D341Med (cell line): Measurements from ENCODE around the gene CES3.
"Not testable (repeated sequence)": the region's sequence is repeated elsewhere in the genome, so short reads cannot be mapped to it uniquely, and the experiment has no call there.

ENCODE experiments used
- DNase-seq: peaks from one replicate; pipeline ENCODE4 v3.0.0; 2012; ENCODE audit warnings: low spot score

The CES3 gene

DNA sequence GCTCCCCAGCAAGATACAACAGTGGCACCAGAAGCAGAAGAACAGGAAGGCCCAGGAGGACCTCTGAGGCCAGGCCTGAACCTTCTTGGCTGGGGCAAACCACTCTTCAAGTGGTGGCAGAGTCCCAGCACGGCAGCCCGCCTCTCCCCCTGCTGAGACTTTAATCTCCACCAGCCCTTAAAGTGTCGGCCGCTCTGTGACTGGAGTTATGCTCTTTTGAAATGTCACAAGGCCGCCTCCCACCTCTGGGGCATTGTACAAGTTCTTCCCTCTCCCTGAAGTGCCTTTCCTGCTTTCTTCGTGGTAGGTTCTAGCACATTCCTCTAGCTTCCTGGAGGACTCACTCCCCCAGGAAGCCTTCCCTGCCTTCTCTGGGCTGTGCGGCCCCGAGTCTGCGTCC lies 11.9 kb downstream of the CES3 start:
- DNase-seq: no peak

DNA sequence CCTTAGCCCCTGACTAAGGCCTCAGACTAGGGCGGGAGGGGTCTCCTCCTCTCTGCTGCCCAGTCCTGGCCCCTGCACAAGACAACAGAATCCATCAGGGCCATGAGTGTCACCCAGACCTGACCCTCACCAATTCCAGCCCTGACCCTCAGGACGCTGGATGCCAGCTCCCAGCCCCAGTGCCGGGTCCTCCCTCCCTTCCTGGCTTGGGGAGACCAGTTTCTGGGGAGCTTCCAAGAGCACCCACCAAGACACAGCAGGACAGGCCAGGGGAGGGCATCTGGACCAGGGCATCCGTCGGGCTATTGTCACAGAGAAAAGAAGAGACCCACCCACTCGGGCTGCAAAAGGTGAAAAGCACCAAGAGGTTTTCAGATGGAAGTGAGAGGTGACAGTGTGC lies 12.7 kb downstream of the CES3 start:
- no peak for DNase-seq

DNA sequence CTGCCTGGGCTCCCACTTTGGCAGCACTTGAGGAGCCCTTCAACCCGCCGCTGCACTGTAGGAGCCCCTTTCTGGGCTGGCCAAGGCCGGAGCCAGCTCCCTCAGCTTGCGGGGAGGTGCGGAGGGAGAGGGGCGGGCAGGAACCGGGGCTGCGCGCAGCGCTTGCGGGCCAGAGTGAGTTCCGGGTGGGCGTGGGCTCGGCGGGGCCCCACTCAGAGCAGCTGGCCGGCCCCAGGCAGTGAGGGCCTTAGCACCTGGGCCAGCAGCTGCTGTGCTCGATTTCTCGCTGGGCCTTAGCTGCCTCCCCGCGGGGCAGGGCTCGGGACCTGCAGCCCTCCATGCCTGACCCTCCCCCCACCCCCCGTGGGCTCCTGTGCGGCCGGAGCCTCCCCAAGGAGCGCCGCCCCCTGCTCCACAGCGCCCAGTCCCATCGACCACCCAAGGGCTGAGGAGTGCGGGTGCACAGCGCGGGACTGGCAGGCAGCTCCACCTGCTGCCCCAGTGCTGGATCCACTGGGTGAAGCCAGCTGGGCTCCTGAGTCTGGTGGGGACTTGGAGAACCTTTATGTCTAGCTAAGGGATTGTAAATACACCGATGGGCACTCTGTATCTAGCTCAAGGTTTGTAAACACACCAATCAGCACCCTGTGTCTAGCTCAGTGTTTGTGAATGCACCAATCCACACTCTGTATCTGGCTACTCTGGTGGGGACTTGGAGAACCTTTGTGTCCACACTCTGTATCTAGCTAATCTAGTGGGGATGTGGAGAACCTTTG lies 13.3 kb downstream of the CES3 start:
- DNase-seq: not testable (repeated sequence)

DNA sequence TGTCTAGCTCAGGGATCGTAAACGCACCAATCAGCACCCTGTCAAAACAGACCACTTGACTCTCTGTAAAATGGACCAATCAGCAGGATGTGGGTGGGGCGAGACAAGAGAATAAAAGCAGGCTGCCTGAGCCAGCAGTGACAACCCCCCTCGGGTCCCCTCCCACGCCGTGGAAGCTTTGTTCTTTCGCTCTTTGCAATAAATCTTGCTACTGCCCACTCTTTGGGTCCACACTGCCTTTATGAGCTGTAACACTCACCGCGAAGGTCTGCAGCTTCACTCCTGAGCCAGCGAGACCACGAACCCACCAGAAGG lies 13.8 kb downstream of the CES3 start:
- not testable (repeated sequence) for DNase-seq

DNA sequence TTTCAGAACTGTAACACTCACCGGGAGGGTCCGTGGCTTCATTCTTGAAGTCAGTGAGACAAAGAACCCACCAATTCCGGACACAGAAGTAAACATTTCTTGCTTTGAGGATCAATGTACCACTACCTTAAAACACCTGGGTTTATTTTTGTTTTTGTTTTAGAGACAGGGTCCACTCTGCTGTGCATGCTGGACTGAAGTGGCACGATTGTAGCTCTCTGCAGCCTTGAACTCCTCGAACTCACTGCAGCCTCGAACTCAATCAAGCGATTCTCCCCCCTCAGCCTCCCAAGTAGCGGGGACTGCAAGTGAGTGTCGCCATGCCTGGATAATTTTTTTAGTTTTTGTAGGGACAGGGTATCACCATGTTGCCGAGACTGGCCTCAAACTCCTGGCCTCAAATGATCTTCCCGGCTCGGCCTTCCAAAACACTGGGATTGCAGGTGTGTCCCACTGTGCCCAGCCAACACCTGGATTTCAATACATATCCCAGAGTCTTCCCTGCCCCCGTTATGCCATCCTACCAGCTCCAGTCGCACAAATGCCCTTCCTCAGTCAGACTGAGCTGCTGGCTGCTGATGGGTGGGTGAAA lies 14.3 kb downstream of the CES3 start:
- DNase-seq: no peak

DNA sequence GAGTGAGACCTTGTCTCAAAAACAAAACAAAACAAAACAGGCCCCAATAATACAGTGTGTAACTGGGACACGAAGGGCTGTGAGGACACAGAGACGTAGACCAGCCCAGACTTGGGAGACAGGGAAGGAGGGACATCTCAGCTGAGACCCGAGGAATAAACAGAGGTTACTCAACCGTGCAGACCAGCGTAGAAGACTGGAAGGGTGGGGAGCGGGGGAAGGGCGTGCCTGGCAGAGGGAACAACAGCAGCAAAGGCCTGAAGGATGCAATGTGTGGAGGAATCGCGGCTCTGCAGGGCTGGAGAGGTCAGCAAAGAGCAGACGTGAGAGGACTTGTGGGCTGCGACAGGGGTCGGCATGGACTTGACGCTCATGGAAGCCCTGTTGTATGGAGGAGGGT lies 15.7 kb downstream of the CES3 start:
- DNase-seq: no peak

DNA sequence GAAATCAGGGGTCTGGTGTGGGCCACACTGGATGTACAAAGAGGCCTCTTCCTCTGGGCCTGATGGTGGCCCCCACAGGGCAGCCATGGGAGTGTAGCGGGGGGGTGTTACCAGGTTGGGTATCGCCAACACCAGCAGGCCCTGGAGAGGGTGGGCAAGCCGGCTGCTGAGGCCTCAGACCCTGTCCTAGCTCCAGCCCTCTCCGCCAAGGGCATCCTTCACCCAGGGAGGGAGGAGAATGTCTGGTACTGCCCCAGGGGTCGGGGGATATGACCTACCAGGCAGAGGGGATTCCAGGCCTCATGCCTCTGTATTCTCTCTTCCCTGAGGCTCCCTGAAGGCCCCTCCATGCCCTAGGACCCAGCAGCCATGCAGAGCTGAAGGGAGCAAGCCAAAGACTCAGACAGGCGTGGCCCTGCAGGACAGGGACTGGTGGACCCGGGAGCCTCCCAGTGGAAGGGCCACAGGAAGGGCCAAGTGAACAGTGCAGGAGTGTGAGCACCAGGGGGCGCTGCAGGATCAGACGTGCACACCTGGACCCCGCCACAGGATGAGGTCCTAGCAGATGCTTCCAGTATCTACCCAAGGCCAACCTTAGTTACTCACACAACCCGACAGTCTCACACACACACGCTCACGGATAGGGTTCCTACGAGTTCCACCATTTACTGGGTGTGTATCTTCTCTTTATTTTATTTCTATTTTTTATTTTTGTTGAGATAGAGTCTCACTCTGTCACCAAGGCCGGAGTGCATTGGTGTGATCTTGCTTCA lies 16.5 kb downstream of the CES3 start:
- peak; percentile 88 for DNase-seq

DNA sequence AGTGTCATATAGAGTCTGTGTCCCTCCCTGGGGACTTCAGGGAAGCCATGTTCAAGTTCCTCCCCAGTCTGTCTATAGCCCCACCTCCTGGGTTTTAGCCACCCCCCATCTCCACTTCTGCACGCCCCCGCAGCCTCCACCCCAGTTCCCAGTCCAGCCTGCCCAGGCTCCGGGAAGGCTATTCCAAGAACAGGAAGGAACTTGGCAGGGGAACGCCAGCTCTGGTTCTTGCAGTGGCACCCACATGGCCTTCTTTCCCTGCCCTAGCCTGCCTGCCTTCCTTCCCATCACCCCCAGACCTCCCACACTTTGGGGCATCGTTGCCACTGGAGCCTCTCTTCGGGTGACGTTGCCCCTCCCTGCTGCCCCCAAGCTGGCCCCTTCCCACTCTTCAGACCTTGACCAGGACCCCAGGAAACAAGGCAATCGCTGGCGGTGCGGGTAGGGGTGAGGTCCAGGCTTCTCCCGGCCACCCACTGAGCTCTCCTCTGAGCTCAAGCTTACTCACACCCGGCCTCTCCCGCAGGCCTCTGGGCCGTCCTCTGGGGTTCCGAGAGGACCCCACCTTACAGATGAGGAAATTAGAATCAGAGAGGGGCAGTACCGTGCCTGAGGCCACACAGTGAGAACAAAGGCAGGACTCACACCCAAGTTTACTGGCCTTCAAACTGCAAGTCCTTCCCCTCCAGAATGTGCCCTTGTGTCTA lies 18.1 kb downstream of the CES3 start:
- no peak for DNase-seq

DNA sequence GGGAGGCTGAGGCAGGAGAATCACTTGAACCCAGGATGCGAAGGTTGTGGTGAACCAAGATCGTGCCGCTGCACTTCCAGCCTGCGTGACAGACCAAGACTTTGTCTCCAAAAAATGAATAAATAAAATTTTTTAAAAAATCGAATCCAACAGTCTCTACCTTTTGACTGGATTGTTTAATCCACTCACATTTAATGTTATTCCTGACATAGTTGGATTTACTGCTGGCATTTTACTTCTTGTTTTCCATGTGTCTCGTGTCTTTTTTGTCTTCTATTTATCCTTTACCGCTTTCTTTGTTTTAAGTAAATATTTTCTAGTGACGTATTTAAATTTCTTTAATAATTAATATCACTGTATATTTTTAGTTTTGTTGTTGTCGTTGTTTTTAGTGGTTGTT lies 22.0 kb downstream of the CES3 start:
- DNase-seq: no peak

DNA sequence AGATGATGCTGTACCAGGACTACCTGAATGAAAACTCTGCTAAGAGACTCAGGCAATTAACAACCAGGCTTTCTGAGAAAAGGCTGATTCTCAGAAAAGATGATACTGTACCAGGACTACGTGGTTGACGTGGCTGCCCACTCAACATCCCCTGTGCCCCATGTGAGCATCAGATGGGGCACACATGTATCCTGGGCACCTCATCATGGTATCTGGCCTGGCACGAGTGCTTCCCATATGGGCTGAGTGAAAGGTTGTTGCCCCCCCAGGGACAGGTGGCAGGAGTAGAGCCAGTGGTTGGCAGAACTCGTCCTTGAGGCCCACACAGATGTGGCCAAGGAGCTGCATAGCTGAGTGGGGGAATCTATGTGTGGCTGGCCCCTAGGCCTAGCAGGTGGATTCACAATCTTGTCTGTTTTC lies 23.8 kb downstream of the CES3 start:
- DNase-seq: no peak

DNA sequence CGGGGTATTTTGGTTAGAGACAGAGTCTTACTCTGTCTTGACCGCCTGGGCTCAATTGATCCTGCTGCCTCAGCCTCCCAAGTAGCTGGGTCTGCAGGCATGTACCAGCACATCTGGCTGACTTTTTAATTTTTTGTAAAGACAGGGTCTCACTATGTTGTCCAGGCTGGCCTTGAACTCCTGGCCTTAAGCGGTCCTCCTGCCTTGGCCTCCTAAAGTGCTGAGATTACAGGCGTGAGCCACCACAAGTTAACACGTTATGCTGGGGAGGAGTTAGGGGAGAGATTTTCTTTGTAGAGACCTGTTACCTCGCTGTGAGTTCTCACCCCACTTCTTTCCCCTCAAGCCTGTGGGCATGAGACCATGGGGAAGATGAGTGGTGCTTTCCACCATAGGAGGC lies 25.5 kb downstream of the CES3 start:
- DNase-seq: no peak

DNA sequence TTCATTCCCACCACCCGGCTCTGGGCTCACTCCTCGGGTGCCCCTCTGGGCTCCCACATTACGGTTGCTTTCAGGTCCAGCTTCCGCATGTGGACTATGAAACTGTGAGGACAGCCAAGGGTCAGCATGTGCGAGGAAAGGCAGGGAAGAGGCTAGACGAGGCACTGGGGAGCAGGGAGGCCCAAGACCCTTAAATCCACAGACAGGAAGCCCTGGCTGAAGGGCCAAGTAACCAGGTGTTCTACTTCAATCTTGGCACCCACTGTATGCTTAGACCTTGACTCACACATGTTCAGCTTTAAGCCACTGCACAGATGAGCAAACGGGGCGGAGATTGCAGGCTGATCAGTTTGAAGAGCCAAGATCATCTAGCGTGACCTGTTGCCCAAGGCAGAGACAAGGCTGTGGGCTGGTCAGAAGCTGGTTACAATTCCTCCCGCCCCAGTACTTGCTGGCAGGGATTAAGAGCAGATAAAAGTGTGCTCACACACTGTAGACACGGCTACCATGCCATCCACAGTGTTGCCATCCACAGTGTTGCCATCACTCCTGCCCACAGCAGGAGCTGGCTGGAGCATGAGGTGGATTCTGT lies 27.2 kb downstream of the CES3 start, which contains the start of gene CES4A:
Gene CES4A (plus strand): TSS at position 393 of the 592 bp plus-strand sequence. CDS start 184 bp downstream, at position 577.
- DNase-seq: peak; percentile 15

DNA sequence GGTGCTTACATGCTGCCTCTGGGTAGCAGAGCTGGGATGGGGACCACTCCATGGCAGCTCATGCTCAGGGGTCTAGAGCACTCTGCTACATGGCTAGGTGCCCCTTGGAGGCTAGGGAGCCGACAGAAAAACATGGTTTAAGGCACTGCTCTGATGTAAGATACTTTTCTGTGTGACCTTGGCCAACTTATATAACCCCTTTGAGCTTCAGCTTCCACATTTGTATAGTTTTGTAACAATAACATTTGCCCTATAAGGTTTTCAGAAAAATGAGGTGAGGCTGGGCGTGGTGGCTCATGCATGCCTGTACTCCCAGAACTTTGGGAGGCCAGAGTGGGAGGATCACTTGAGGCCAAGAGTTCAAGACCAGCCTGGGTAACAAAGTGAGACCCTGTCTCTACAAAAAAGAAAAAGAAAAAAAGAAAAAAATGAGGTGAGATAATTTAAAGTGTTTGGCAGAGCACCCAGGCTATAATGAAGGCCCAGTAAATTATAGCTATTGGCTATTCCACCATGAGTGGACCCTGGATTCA lies 30.5 kb downstream of the CES3 start:
- DNase-seq: no peak

DNA sequence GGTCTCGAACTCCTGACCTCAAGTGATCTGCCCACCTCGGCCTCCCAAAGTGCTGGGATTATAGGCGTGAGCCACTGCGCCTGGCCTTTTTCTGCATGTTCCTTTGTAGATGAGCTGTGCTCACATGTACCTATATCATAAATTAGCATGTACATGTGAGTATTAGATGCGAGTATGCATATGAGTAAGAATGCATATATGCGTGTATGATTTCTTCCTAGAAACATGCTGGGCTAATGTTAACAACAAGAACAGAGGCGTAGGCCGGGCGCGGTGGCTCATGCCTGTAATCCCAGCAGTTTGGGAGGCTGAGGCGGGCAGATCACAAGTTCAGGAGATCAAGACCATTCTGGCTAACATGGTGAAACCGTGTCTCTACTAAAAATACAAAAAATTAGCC lies 32.5 kb downstream of the CES3 start:
- DNase-seq: not testable (repeated sequence)

DNA sequence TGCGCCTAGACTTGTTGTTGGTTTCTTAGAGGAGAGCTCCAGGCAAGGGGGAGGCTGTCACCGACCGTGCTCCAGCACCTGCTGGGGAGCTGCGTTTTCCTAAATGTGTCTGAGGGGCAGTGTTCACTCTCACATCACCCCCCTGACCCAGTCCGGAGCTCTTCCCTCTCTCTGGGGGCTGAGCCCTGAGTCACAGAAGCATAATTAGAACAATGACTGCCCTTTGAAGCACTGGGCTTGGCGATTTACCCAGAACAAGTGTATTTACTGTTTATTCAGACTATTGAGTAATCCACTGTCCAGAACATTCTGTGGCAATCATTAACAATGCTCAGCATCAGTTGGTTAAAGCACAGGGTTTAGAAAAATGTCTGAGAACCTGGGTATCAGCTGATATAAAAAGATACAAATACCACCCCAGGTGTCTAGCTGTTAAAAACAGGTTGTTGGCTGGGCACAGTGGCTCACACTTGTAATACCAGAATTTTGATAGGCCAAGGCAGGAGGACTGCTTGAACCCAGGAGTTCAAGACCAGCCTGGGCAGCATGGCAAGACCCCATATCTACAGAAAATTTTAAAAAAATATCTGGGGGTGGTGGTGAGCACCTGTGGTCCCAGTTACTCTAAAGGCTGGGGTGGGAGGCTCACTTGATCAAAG lies 35.4 kb downstream of the CES3 start:
- DNase-seq: no peak

DNA sequence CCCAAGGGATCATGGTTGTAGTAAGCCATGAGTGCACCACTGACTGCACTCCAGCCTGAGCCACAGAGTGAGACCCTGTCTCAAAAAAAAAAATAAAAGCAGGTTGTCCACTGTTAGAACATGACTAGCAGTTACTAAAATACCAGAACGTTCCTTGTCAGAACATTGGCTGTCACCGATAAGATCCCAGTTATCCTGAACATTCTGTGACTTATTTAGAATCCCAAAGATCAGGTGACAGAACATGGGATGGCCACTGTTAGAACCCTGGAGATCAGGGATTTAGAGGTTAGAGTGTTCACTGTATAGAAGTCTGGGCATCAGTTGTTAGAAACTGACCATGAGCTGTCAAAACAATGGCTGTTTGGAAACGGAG lies 35.9 kb downstream of the CES3 start:
- DNase-seq: no peak

DNA sequence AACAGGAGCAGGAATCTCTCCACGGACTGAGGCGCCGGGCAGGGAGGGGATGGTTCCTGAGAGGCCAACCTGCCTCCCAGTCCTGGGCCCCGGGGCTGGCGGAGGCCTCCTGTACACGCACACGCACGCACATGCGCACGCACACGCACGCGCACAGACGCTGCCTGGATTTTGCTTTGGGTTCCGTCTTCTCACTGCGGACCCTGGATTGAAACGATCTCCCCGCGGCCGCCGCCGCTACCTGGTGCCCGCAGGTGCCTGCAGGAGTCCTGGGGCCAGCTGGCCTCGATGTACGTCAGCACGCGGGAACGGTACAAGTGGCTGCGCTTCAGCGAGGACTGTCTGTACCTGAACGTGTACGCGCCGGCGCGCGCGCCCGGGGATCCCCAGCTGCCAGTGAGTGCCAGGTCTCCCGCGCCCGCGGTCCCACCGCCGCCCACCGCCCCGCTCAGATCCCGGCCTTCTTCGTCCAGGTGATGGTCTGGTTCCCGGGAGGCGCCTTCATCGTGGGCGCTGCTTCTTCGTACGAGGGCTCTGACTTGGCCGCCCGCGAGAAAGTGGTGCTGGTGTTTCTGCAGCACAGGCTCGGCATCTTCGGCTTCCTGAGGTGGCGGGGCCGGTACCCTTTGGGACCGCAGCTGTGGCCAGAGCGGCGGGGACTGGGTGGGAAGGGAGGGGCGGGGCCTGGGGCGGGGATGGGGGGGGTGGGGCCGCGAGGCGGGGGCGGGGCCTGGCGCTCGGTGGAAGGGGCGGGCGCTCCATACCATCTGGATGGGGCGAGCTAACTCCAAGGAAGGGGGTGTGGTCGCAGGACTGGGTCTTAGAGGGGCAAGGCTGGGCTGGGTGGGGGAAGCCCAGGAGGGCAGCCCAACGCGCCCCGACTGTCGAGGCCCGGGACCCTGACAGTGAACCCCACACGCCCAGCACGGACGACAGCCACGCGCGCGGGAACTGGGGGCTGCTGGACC lies 39.6 kb downstream of the CES3 start:
- DNase-seq: peak; percentile 90

DNA sequence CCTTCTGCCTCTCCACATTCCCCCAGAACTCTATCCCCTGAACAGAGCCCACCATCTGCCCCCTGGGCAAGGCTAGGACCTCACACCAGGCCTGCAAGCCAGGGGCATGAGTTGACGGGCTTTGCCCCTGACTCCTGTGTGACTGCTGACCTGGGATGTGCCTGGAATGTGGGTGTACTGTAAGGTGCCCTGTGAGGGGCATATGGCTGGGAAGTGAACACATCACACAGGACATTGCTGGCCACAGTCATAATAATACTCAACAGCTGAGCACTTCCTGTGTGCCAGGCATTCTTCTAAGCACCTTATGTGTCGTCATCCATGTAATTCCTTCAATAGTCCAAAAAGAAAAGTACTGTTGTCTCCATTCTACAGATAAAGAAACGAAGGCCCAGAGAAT lies 40.7 kb downstream of the CES3 start:
- no peak for DNase-seq

DNA sequence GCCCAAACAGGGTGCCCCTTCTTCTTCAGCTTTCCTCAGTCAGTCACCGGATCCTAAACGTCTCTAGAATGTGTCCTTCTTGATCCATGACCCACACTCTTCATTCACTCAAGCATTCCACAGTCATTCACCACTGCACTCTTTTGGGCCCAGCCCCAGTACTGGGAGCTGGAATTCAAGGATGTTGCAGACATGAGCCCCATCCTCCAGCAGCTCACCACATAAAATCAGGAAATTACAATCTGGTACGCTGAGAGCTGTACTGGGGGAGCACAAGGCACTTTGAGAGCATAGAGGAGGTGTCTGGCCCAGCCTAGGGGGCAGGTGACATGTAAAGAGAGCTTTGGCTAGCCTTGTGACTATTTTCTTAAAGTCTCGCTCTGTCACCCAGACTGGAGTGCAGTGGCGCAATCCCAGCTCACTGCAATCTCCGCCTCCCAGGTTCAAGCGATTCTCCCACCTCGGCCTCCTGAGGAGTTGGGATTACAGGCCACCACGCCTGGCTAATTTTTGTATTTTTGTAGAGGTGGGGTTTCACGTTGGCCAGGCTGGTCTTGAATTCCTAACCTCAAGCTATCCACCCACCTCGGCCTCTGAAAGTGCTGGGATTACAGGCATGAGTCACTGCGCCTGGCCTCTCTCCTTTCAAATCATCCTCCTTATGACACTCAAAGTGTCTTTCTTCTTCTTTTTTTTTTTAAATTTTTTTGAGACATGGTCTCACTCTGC lies 46.0 kb downstream of the CES3 start:
- peak; percentile 9 for DNase-seq

DNA sequence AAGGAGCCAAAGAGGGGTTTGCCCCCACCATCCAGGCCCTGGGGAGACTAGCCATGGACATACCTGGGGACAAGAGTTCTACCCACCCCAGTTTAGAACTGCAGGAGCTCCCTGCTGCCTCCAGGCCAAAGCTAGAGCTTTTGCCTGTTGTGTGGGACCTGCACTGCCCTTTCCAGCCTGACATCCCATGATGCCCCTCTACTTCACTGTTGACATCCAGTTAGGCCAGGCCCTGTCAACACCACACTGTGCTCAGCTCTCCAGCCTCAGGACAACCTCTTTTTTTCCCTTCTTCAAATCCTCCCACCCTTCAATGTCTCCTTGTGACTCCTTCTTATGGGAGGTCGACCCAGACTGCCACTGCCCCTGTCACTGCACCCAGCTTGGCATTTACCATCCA lies 48.1 kb downstream of the CES3 start:
- peak; percentile 12 for DNase-seq
